ENCODE measurements around the gene GMPS.
"Not testable (repeated sequence)": the region's sequence is repeated elsewhere in the genome, so short reads cannot be mapped to it uniquely, and the experiment has no call there.

The GMPS gene

DNA sequence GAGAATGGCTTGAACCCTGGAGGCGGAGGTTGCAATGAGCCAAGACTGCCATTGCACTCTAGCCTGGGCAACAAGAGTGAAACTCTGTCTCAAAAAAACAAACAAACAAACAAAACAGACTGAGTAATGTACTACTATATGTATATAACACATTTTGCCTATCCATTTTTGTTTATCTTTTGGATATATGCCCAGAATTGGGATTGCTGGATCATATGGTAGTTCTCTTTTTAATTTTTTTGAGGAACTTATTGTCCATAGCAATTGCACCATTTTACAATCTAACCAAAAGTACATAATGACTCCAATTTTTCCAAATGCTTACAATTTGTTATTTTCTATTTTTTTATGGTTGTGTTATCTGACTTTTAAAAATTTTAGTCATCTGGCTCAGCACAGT, 47.3 kb downstream of the GMPS start:
- DNase-seq: no peak
- in situ Hi-C loops (cut with MboI; ENCODE audit: low pct_unique_long_range_greater_than_20kb, low sequenced_read_pairs): no loop called here

DNA sequence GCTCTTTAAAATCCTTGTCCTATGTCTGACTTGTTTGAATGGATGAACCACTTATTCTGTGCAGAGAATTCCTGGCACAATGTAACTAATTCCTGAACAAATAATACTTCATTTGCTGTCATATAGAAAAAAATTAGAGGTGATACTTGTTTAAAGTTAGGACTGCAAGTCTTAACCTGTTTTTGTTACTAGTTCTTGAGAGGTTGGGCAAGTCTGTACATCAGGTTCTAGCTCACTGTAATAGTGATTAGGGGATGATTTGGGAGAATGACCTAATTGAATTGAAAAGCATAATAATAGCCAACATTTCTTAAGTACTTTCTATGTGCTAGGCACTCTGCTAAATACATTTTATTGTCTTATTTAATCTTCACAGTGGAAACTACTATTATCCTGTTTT, 49.3 kb downstream of the GMPS start:
- no peak for DNase-seq
- in situ Hi-C loops (cut with MboI; ENCODE audit: low pct_unique_long_range_greater_than_20kb, low sequenced_read_pairs): no loop called here

DNA sequence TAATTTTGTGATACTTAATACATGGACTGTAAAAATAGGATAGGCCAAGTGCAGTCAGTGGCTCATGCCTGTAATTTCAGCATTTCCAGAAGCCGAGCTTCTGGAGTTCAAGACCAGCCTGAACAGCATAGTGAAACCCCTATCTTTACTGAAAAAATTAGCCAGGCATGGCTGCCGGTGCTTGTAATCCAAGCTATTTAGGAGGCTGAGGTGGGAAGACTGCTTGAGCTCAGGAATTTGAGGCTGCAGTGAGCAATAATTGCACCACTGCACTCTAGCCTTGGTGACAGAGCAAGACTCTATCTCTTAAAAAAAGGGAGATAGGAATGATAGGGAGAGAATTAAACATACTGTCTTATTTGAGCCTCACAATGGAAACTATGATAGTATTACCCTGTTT, 51.0 kb downstream of the GMPS start:
- in situ Hi-C loops (cut with MboI; ENCODE audit: low pct_unique_long_range_greater_than_20kb, low sequenced_read_pairs): no loop called here
- DNase-seq: no peak

DNA sequence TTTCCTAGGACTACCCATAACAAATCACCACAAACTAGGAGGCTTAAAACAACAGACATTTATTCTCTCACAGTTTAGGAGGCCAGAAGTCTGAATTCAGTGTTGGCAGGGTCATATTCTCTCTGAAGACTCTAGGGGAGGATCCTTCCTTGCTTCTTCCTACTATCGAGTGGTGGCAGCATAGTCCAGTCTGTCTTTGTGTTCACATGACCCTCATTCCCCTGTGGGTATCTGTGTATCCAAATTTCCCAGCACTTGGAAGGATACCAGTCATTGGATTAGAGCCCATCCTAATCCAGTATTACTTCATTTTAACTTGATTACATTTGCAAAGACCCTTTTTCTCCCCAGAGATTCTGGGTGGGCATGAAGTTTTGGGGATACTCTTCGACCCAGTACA, 63.8 kb downstream of the GMPS start:
- in situ Hi-C loops (cut with MboI; ENCODE audit: low pct_unique_long_range_greater_than_20kb, low sequenced_read_pairs): no loop called here
- no peak for DNase-seq

DNA sequence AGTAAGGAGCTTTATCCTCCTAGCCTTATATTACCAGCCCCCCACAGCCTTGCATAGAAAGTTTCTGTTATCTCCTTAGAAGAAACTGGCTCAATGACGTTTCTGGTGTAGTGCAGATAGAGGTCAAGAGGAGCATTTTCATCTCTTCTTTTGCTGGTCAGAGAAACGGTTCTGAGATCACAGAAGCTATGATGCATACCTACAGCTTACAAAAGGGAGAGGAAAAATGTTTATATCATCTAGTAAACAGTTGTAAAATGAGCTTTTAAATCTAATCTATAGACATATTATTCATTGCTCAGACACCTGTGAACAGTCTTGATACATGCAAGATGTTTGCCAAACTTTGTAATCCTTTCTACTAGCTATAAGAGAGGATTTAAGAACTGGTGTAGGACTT, 68.0 kb downstream of the GMPS start:
- in situ Hi-C loops (cut with MboI; ENCODE audit: low pct_unique_long_range_greater_than_20kb, low sequenced_read_pairs): no loop called here
- no peak for DNase-seq

DNA sequence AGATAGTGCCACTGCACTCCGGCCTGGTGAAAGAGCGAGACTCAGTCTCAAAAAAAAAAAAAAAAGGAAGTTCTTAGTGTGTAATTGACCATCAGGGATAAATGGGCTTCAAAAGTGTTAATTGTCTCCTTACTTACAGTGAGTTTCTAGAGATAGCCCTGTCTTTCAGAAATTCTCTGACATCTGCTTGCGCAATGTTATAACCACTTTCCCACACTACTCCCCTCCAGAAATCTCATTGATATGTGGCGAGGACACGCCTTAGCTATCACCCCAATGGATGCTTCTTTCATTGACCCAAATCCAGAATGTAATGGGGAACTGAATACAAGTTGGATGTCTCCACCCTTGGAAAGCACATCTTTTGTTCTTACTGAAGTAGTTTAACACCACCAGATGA, 70.9 kb downstream of the GMPS start:
- in situ Hi-C loops (cut with MboI; ENCODE audit: low pct_unique_long_range_greater_than_20kb, low sequenced_read_pairs): no loop called here
- DNase-seq: peak; percentile 21

DNA sequence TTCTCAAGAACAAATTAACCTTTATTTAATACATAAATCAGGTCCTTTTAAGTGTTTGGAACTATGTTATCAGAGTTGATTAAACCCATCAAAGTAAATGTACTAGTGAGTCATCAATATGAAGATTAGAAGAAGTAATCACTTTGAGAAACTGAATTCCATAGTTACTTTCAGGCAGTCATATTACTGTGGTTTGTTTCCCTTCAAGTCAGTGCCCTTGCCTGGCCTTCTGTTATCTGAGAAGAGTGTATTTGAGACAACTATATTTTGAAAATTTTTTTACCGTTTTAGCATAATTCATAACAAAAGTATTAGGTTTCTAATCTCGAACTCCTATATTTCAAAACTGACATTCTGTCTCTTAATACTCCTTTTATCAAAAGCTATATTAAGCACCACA, 73.6 kb downstream of the GMPS start:
- in situ Hi-C loops (cut with MboI; ENCODE audit: low pct_unique_long_range_greater_than_20kb, low sequenced_read_pairs): no loop called here
- DNase-seq: no peak

DNA sequence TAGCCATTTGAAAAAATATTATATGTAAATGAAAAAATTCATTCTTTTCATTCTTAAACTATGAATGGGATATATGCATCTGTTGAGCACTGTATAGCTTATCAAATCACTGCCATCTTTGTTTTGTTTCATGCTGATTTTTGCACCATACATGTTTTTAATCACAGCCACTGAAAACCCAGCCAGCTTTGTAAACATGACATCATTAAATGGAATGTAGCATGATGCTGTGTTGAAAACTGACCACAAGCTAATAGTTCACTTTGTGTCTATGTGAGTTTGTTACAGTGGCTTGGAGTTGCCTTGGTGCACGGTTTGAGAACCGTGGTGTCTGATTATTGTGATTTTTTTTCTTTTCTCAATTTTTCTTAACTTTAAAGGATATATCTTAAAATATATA, 75.7 kb downstream of the GMPS start:
- in situ Hi-C loops (cut with MboI; ENCODE audit: low pct_unique_long_range_greater_than_20kb, low sequenced_read_pairs): no loop called here
- no peak for DNase-seq

DNA sequence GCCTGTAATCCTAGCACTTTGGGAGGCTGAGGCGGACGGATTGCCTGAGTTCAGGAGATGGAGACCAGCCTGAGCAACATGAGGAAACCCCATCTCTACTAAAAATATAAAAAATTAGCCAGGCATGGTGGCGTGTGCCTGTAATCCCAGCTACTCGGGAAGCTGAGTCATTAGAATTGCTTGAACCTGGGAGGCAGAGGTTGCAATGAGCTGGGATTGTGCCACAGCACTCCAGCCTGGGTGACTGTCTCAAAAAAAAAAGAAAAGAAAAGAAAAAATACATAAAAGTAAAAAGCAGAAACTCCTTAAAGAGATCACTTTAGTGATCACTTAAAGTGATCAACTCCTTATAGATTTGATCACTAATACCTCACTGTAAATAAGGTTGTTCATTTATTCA, 78.0 kb downstream of the GMPS start:
- in situ Hi-C loops (cut with MboI; ENCODE audit: low pct_unique_long_range_greater_than_20kb, low sequenced_read_pairs): no loop called here

DNA sequence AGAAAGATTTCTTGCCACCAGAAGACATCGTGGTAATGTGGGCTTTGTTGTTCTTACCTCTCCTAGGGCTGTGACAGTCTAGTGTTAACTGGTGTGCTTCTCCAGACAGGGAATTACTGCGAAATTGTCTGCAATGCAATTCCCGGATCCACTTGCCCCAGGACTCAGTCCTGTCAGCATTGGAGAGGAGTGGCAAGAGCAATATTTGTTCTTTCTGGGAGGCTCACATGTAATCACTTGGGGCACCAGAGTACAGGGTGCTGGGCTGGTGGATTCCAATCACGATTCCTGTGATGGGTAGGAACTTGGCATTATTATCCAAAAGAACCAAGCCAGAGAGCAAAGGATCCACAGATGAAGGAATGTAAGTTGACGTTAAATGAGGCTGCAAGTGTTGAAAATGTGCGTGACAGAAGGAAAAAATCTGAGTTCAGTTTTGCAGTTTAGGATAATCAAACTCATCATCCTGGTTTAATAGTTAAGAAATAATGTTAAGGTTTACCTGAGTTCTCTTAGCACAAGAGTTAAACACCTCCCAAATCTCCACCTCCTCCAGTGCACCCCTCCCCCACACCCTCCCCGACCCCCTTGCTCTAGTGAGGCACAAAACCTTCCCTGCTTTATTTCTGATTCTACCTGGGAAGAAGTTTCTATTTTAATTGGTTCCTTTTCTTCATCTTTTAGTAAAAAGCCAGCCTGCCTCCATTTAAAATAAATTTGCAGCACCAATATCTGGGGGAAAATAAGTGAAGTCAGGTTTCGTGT, 79.2 kb downstream of the GMPS start:
- no peak for DNase-seq
- in situ Hi-C loops (cut with MboI; ENCODE audit: low pct_unique_long_range_greater_than_20kb, low sequenced_read_pairs): no loop called here

More for the DNA sequence above, 78.0 kb downstream of the GMPS start:
- no peak for DNase-seq

DNA sequence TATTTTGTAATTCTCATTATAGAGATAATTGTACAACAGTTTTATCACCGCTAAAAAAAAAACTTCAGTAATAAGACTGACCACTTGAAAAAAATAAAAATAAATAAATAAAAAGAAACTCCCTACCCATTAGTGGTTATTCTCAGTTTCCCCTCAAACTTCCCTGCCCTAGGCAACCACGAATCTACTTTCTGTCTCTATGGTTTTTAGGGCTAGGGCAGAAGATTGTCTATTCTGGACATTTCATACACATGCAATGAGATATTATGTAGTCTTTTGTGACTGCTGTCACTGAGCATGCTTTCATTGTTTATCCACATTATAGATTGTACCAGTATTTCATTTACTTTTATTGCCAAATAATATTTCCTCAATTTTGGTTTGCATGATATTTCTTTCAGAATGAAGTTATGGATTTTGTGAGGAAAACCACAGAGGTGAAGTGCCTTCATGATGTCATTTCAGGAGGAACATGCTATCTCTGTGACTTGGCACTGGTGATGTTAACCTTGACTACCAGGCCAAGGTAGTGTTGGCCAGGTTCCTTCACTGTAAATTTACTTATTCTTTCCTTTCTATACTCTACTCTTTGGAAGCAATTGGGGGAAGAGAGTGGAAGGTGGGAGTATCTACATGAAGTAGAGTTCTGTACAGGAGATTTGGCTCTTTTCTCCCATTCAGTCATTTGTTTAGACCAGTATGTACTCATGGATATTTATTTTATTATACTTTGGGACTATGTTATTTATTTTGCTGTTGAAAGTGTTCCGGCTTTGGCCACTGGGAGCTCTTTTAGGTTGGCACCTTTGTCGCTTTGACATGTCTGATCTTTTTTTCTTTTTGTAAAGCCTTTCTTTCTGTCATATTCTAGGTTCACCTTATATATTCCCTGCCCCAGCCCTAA, 86.3 kb downstream of the GMPS start:
- no peak for DNase-seq
- in situ Hi-C loops (cut with MboI; ENCODE audit: low pct_unique_long_range_greater_than_20kb, low sequenced_read_pairs): no loop called here

DNA sequence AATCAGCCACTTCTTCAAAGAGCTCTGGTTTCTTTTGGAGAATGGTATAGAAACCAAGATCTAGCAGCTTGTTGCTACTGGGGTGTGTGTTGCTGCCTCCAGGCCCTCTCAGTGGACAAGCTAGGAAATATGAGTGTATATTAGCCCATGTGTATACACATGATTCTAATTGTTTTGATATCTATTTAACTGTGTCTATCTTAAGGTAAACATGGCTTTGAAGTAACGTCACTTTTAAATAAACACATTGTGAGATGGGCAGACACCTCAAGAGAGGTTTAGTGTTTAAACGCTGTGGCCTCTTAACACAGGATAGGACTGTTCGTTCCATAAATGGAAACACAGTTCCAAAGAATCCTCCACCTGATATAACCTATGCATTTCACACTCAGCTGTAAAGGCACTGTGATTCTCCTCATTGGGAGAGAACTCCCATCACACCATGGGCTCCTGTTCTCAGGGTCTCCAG, 87.0 kb downstream of the GMPS start:
- in situ Hi-C loops (cut with MboI; ENCODE audit: low pct_unique_long_range_greater_than_20kb, low sequenced_read_pairs): no loop called here
- DNase-seq: no peak

DNA sequence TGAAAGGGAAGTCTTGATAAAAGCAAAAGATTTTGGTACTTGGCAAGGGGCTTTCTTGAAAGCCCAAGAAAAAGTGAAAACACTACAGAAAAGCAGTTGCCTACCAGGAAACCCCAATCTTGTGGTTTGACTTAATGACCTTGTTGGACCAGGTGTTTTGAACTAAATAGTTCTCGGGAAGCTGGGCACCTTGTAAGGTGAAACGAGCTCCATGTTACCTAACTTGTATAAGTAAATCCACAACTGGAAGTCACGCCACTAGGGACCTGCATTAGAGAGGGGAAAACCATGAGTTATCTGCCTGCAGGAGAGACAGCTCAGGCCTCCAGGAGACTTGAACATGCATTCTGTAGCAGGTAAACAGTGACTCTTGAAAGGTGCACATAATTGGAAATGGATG, 88.2 kb downstream of the GMPS start:
- in situ Hi-C loops (cut with MboI; ENCODE audit: low pct_unique_long_range_greater_than_20kb, low sequenced_read_pairs): no loop called here
- no peak for DNase-seq

DNA sequence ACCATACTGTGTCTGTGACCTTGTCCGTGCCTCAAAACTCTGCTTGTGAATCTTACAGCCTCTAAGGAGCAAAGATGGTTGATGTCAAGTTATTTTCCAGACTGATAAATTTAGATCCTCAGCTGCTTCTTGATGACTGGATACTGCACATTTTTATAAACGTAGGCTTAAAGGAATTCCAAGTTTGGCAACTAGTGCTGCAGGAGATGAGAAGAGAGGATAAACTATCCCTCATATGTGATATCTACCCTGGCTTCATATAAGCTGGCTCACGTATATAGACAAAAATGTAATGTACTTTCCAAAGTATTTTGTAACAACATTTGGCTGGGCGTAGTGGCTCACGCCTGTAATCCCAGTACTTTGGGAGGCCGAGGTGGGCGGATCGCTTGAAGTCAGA, 89.6 kb downstream of the GMPS start:
- in situ Hi-C loops (cut with MboI; ENCODE audit: low pct_unique_long_range_greater_than_20kb, low sequenced_read_pairs): no loop called here
- DNase-seq: no peak

DNA sequence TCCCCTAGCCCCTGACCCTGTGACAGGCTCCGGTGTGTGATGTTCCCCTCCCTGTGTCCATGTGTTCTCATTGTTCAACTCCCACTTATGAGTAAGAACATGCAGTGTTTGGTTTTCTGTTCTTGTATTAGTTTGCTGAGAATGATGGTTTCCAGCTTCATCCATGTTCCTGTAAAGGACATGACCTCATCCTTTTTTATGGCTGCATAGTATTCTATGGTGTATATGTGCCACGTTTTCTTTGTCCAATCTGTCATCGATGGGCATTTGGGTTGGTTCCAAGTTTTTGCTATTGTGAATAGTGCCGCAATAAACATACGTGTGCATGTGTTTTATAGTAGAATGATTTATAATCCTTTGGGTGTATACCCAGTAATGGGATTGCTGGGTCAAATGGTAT, 90.6 kb downstream of the GMPS start:
- in situ Hi-C loops (cut with MboI; ENCODE audit: low pct_unique_long_range_greater_than_20kb, low sequenced_read_pairs); DNase-seq: not testable (repeated sequence)

DNA sequence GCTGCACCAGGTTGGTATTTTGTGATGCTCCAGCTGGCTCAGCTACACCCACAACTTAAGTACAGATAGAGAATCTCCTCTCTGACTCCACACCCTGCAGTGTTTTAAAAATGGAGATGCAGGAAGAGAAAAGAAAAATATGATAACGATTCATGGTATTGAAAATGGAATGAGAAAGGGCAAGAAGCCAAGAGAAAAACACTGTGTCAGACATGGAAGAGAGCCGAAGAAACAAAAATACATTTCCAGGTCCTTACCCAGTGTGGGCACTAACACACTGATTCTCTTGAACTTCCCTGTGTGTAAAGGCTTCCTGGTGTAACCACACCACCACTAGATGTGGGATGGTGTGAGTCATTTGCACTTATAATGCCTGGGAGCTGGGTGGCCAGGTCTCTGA, 93.1 kb downstream of the GMPS start:
- in situ Hi-C loops (cut with MboI; ENCODE audit: low pct_unique_long_range_greater_than_20kb, low sequenced_read_pairs): no loop called here
- no peak for DNase-seq

DNA sequence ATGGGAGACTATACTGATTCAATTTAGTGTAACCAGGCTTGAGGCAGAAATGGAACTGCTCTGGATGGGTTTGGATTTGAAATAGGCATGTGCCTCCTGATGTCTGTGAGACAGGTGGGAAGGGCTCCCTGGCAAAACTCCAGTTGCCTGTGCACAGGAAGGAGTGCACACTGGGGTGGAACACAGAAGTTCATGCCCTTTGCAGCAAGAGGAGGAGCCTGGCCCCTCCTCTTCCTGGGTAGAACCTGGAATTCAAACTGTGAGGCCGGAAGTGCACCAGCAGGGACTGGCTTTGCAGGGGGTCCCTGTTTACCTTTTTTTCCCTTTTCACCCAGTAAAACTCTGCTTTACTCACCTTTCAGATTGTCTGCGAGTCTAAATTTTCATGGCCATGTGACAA, 99.9 kb downstream of the GMPS start:
- in situ Hi-C loops (cut with MboI; ENCODE audit: low pct_unique_long_range_greater_than_20kb, low sequenced_read_pairs): no loop called here
- no peak for DNase-seq

DNA sequence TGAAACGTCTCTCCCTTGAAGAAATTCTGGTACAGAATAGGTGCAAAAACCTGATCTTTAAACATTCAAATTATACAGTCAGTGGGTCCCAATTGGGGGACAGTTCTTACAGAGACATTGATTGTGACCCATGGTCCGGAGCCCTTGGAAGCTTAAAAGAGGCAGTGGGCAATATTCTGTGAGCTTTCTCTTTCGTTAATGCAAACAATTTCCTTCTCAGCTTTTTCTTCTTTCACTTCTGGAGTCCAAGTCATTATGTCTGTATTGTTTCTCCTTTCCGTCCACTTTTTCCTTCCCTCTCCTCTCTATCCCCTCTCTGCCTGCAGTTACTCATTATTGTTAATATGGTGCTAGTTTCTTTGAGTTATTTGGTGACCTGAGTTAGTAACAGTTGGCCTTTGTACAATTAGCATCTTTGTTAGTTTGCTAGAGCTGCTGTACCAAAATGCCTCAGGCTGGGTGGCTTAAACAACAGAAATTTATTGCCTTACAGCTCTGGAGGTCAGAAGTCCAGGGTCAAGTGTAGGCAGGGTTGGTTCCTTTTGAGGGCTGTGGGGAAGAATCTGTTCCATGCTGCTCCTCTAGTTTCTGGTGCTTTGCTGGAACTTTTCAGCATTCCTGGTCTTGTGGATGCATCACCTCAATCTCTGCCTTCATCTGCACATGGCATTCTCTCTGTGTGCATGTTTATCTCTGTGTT, 102.6 kb downstream of the GMPS start:
- in situ Hi-C loops (cut with MboI; ENCODE audit: low pct_unique_long_range_greater_than_20kb, low sequenced_read_pairs): no loop called here
- no peak for DNase-seq

DNA sequence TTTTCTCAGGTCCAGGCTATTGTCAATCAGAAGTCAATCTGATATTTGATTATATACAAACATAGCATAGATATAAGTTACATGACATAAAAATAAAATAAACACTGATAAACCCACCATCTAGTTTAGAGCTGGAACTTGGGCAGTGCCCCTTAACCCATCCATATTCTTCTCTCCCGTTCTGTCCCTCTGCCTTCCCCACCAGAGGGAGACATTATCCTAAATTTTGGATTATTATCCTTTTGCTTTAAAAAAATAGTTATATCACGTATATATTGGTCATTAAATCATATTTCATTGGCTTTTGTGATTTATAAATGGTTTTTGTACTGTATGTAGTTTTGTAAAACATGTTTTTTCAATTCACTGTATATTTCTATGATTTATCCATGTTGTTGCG, 107.9 kb downstream of the GMPS start:
- no peak for DNase-seq
- in situ Hi-C loops (cut with MboI; ENCODE audit: low pct_unique_long_range_greater_than_20kb, low sequenced_read_pairs): no loop called here

DNA sequence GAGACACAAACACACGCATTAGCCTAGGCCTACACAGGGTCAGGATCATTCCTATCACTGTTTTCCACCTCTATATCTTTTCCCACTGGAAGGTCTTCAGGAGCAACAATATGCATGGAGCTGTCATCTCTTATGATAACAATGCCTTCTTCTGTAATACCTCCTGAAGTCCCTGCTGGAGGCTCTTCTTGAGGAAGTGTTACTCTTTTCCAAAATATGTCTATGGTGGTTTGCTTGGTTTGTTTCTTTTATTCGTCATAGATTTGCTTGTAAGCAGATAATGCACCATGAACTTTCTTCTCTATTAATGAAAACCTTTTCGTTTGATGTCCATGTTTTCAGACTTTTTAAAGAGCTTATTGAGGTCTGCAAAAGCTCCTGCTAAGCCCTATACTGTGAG, 109.3 kb downstream of the GMPS start:
- in situ Hi-C loops (cut with MboI; ENCODE audit: low pct_unique_long_range_greater_than_20kb, low sequenced_read_pairs): no loop called here
- DNase-seq: no peak
